ENCODE data around the gene UNC93A.
"Not testable (repeated sequence)": the region's sequence is repeated elsewhere in the genome, so short reads cannot be mapped to it uniquely, and the experiment has no call there.

The UNC93A gene

GRCh38 chr6:167304912-167305311, 13.8 kb downstream of the UNC93A start:
- ATAC-seq (ENCODE audit: low read depth) = no peak
- H3K4me1 Mint-ChIP-seq = no peaks in the 10 kb centered on the region
- H3K4me3 Mint-ChIP-seq = no peak overlapping the region
- DNase-seq (ENCODE audit: low spot score in 2 of 2) = no peak
- H3K36me3 Mint-ChIP-seq = no peaks in the 10 kb centered on the region
- peaks cover 16% of the 10 kb centered on the region for H3K27me3 Mint-ChIP-seq
- no peaks in the 10 kb centered on the region for H3K9me3 Mint-ChIP-seq
- H3K27ac Mint-ChIP-seq = no peak overlapping the region

- peaks cover 14% of the 10 kb centered on the region for H3K27me3 Mint-ChIP-seq
Observed at GRCh38 chr6:167305796-167306195, 14.7 kb downstream of the UNC93A start.

GRCh38 chr6:167306401-167306998, 15.4 kb downstream of the UNC93A start:
- Mint-ChIP-seq H3K9me3 (no peaks in the 10 kb centered on the region), H3K4me3 (no peak overlapping the region), H3K27me3 (peaks cover 14% of the 10 kb centered on the region), H3K36me3 (no peaks in the 10 kb centered on the region), H3K4me1 (no peaks in the 10 kb centered on the region), H3K27ac (no peak overlapping the region)
- ATAC-seq (ENCODE audit: low read depth) (no peak), DNase-seq (ENCODE audit: low spot score in 2 of 2) (no peak)

More at GRCh38 chr6:167305796-167306195, 14.7 kb downstream of the UNC93A start:
- no peaks in the 10 kb centered on the region for H3K9me3 Mint-ChIP-seq
- H3K27ac Mint-ChIP-seq = no peak overlapping the region
- no peak overlapping the region for H3K4me3 Mint-ChIP-seq
- no peaks in the 10 kb centered on the region for H3K36me3 Mint-ChIP-seq
- DNase-seq (ENCODE audit: low spot score in 2 of 2) (no peak), ATAC-seq (ENCODE audit: low read depth) (no peak)
- no peaks in the 10 kb centered on the region for H3K4me1 Mint-ChIP-seq

- Mint-ChIP-seq H3K4me3 (no peak overlapping the region), H3K4me1 (no peaks in the 10 kb centered on the region), H3K27ac (no peak overlapping the region), H3K27me3 (peaks cover 16% of the 10 kb centered on the region), H3K36me3 (no peaks in the 10 kb centered on the region), H3K9me3 (no peaks in the 10 kb centered on the region)
- no peak for ATAC-seq (ENCODE audit: low read depth)
- DNase-seq (ENCODE audit: low spot score in 2 of 2) = no peak
Observed at GRCh38 chr6:167307342-167307955, 16.3 kb downstream of the UNC93A start.

DNA sequence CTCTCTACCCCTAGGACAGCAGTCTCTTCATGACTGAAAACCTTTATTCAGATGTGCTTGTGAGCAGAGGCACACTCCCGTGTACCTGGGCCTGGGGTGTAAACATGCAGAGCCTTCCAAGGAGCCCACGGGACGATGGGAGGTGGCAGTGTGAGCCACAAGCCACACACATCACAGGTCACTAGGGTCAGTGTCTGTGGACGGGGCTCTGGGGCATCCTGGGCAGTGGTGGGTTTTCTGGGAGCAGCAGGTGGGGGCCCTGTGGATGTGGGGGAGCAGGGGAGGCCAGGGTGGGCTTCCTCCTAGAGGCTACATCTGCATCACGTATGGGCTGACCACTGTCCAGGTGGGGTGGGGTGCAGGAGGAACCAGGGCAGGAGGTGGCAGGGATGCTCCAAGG, 17.1 kb downstream of the UNC93A start:
- no peaks in the 10 kb centered on the region for H3K4me1 Mint-ChIP-seq
- ATAC-seq (ENCODE audit: low read depth) (no peak), DNase-seq (ENCODE audit: low spot score in 2 of 2) (no peak)
- no peak overlapping the region for H3K27ac Mint-ChIP-seq
- no peak overlapping the region for H3K4me3 Mint-ChIP-seq
- H3K27me3 Mint-ChIP-seq = peaks cover 20% of the 10 kb centered on the region
- no peaks in the 10 kb centered on the region for H3K36me3 Mint-ChIP-seq
- H3K9me3 Mint-ChIP-seq = no peaks in the 10 kb centered on the region

DNA sequence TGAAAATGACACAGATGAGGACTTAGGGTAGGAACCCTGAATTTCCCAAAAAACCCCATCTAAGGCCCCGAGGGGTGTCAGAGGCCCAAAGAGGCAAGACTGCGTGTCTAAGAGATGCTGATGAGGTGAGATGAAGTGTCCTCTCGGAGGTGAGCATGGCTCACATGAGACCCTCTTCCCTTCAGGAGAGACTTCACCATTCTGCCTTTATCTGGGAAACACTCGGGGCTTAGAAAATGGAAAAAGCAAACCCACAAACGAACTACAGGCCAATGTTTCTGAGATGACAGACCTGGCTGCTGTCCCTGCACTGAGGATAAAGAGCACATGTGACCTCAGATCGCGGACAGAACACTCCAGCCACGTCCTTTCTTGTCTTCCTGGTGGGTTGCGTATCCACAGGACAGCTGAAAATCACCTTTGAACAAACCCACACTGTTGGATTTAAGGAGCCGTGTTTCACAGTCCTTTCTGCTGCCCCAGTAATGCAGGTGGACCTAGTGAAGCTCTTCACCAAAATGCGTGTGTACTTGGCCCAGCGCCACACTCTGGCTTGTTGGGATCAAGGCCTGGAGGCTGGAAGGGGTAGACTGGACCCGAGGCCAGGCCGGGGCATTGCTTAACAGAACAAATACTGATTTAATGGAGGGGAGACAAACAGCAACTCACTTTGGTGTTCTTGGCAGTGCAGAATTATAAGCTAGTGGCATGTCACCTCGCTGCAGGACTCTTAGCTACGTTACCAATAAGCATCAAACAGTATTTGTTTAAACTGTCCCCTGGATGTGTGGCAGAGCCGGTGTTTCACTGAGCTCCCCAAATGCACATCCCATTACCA, 18.5 kb downstream of the UNC93A start:
- H3K27me3 Mint-ChIP-seq = peaks cover 20% of the 10 kb centered on the region
- DNase-seq (ENCODE audit: low spot score in 2 of 2); H3K4me1 Mint-ChIP-seq; ATAC-seq (ENCODE audit: low read depth); H3K27ac Mint-ChIP-seq; H3K36me3 Mint-ChIP-seq; H3K4me3 Mint-ChIP-seq; H3K9me3 Mint-ChIP-seq: not testable (repeated sequence)

DNA sequence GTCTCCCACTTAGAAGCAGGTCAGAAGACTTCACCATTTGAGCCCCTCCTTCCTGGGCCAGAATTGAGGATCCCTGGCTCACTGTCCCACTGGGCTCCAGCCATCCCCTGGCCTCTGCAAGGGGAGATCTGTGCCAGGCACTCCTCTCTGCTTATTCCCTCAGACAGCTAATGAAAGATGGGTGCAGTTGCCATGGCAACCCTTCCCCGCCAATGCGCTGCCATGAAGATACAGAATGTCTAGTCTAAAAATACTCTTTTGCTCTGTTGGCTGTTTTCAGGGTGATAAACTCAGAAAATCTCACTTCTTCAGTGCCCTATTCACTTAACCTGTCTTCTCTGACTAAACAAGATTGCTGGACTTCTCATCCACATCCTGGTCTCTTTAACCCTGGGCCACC, 20.2 kb downstream of the UNC93A start:
- DNase-seq (ENCODE audit: low spot score in 2 of 2) (no peak), ATAC-seq (ENCODE audit: low read depth) (no peak)
- Mint-ChIP-seq H3K4me1 (no peaks in the 10 kb centered on the region), H3K27ac (no peak overlapping the region), H3K36me3 (no peaks in the 10 kb centered on the region), H3K9me3 (no peaks in the 10 kb centered on the region), H3K4me3 (no peak overlapping the region), H3K27me3 (peaks cover 19% of the 10 kb centered on the region)

DNA sequence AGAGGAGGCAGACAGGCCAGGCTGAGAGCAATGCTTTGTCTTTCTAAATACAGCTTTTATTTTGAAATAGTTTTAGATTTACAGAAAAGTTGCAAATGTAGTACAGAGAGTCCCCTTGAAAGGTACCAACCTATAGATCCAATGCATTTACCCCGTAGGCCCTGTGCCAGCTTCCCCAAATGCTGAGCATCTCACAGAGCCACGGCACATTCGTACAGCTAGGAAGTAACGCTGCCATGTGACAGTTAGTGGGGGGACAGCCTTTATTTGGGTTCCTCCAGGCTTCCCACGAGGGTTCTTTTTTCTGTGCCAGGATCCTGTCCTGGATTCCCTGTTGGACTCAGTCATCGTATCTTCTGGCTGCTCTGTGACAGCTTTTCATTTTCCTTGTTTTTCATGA, 20.6 kb downstream of the UNC93A start:
- H3K36me3 Mint-ChIP-seq; H3K9me3 Mint-ChIP-seq; ATAC-seq (ENCODE audit: low read depth); DNase-seq (ENCODE audit: low spot score in 2 of 2); H3K4me3 Mint-ChIP-seq; H3K4me1 Mint-ChIP-seq; H3K27ac Mint-ChIP-seq: not testable (repeated sequence)
- peaks cover 21% of the 10 kb centered on the region for H3K27me3 Mint-ChIP-seq

DNA sequence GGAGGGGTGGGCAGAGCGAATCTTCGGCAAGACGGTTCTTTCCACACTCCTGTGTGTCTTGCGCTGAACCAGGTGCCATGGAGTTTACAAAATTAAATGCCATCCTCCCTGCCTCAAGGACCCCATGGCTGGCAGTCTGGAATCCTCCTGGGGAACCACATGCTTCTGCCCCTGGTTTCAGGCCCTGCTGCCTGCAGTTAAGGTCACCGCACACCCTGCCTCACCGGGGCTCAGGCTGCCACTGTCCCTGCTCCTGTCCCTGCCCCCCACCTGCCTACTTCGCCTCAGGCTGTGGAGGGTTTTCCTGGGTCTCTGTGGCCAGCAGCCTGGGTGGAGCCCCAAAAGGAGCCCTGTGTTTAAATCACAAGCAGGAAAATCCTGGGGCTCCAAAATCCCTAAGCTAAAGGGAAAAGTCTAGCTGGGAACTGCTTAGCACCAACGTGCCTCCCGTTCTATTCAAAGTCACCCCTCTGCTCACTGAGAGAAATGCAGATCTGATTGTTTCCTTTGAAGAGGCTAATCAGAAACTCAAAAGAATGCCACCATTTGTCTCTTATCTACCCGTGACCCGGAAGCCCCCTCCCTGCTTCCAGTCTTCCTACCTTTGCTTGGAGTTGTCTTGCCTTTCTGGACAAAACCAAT, 23.2 kb downstream of the UNC93A start:
- Mint-ChIP-seq H3K27ac (no peak overlapping the region), H3K36me3 (no peaks in the 10 kb centered on the region), H3K4me3 (no peak overlapping the region)

GRCh38 chr6:167317172-167317571, 26.1 kb downstream of the UNC93A start:
- H3K27me3 Mint-ChIP-seq = peaks cover 25% of the 10 kb centered on the region
- ATAC-seq (ENCODE audit: low read depth) = no peak

More for the DNA sequence above, 23.2 kb downstream of the UNC93A start:
- DNase-seq (ENCODE audit: low spot score in 2 of 2) (no peak), ATAC-seq (ENCODE audit: low read depth) (no peak)
- Mint-ChIP-seq H3K9me3 (no peaks in the 10 kb centered on the region), H3K27me3 (peaks cover 23% of the 10 kb centered on the region), H3K4me1 (no peaks in the 10 kb centered on the region)

DNA sequence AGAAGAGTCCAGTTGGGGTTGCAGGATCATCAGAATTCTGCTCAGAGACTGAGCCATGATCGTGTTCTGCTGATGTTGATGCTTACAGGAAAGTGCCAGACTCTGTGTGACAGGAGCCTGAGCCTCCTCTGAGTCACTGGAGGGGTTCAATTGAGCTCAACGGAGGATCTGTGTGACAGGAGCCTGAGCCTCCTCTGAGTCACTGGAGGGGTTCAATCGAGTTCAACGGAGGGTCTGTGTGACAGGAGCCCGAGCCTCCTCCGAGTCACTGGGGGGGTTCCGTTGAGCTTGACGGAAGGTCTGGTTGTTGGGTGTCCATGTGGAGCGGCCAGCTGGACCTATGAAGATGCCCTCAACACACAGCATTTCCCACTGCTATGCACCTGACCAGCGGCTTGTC, 27.2 kb downstream of the UNC93A start:
- DNase-seq (ENCODE audit: low spot score in 2 of 2) = not testable (repeated sequence)
- H3K27me3 Mint-ChIP-seq = peaks cover 18% of the 10 kb centered on the region

More at GRCh38 chr6:167317172-167317571, 26.1 kb downstream of the UNC93A start:
- Mint-ChIP-seq H3K4me3 (no peak overlapping the region), H3K36me3 (no peaks in the 10 kb centered on the region), H3K4me1 (no peaks in the 10 kb centered on the region), H3K27ac (no peak overlapping the region), H3K9me3 (no peaks in the 10 kb centered on the region)
- no peak for DNase-seq (ENCODE audit: low spot score in 2 of 2)

DNA sequence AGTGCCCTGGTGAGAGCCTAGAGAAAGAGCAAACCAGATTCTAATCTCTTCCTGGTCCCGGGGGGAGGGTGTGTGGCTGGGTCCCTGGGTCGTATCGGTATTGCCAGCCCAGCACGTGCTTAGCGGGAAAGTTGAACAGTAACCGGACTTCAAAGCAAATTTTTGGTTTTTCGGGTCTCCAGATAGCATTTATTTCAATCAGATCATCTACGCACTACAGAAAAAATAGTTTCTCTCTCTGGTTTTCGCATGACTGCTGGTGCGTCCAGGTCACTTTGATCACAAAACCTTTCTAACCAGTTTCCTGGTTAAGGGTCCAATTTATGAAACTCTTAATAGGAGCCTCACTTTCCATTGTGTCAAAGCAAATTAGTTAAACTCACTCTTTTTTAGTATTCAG, 27.7 kb downstream of the UNC93A start:
- not testable (repeated sequence) for H3K27ac Mint-ChIP-seq; H3K9me3 Mint-ChIP-seq; H3K4me3 Mint-ChIP-seq; DNase-seq (ENCODE audit: low spot score in 2 of 2); H3K36me3 Mint-ChIP-seq; ATAC-seq (ENCODE audit: low read depth); H3K4me1 Mint-ChIP-seq
- H3K27me3 Mint-ChIP-seq = peaks cover 21% of the 10 kb centered on the region

More for the DNA sequence above, 27.2 kb downstream of the UNC93A start:
- ATAC-seq (ENCODE audit: low read depth); H3K36me3 Mint-ChIP-seq; H3K9me3 Mint-ChIP-seq; H3K4me3 Mint-ChIP-seq; H3K27ac Mint-ChIP-seq; H3K4me1 Mint-ChIP-seq: not testable (repeated sequence)

DNA sequence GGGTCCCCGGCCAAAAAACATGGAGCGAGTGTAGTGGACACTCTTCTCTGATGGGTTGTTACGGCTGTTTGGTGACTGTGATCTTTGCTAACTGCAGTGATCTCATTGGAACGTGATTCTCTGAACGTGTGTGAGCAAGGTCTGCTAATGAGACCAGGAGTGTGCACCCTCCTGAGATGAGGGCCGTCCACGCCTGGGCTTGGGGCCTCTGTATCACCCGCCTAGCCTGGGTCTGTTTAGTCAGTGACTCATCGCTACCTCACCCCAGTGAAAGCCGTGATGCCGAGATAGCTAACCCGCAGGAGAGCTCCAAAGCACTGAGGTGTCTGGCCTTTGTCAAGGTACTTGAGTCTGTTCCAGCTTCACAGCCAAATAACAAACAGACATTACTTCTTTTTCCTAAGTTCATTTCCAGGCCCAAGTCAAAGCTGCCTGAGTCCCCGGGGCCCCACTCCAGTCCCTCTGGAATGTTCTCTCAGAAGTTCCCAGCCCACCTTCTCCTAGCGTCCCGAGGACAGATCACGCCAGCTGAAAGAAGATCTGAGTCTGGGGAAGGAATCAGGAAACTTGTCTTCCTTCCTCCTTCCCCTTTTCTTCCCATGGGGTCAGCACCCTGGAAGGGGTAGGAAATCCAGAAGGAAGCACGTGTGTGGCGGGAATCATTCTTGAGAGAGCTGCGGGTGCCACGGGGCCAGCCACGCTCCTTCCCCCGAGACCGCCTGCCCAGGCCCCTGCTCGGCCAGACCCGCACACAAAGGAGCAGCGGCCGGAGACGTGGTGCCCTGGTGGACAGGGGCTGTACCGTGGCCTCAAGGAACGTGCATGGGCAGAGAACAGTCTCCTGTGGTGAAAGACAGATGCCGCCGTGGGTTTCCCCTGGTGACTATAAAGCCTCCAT, 29.0 kb downstream of the UNC93A start:
- ATAC-seq (ENCODE audit: low read depth); H3K4me1 Mint-ChIP-seq: not testable (repeated sequence)

More for the DNA sequence above, 29.0 kb downstream of the UNC93A start:
- H3K9me3 Mint-ChIP-seq; H3K4me3 Mint-ChIP-seq; H3K36me3 Mint-ChIP-seq; DNase-seq (ENCODE audit: low spot score in 2 of 2); H3K27ac Mint-ChIP-seq: not testable (repeated sequence)
- peaks cover 21% of the 10 kb centered on the region for H3K27me3 Mint-ChIP-seq
